Upper lobe of right lung (tissue), 1 donor: ENCODE results near the gene DLG2. TPM values are rescaled to one million over a fixed set of nuclear protein-coding genes. Genes with fewer than 3 reads are reported as not detected.

Experiments used
- ATAC-seq: fragments of 200-7000 bp; cut with Tn5 transposase; one replicate; pipeline ENCODE4 v1.9.1; 2020; ENCODE audit warnings: mild to moderate bottlenecking, moderate library complexity
- DNase-seq: peaks from one replicate; pipeline ENCODE4 v3.0.0-alpha.2; 2020
- H3K27ac ChIP-seq: fragments of 200-600 bp; one replicate; pipeline ENCODE4 v1.8.0; 2022
- H3K27me3 ChIP-seq: fragments of 200-600 bp; one replicate; pipeline ENCODE4 v1.8.0; 2022; ENCODE audit warnings: mild to moderate bottlenecking
- H3K36me3 ChIP-seq: fragments of 200-600 bp; one replicate; pipeline ENCODE4 v1.8.0; 2022
- H3K4me1 ChIP-seq: fragments of 200-600 bp; one replicate; pipeline ENCODE4 v1.8.0; 2022
- H3K4me3 ChIP-seq: fragments of 200-600 bp; one replicate; pipeline ENCODE4 v1.8.0; 2022; ENCODE audit warnings: mild to moderate bottlenecking
- H3K9me3 ChIP-seq: fragments of 200-600 bp; one replicate; pipeline ENCODE4 v1.8.0; 2022
- CTCF ChIP-seq: fragments of 200-600 bp; IDR thresholded peaks from one replicate; pipeline ENCODE4 v1.8.0; 2022; ENCODE audit warnings: antibody characterized with exemption
- intact Hi-C: fragments of 100-400 bp; cut with DNase I; formaldehyde crosslinking; loops from one replicate; pipeline ENCODE4 v1.11.0; 2022
- total RNA-seq: library from RNA; stranded (reverse); fragmentation: NEBNext Ultra II Directional; extraction: Animal tissue kit (Norgen Biotek cat#: 25700); gene quantifications from one replicate; pipeline ENCODE4 v1.2.1, GENCODE V29; 2021
- donor health status: DM: no; HTN: yes; CAD: no; lungs with severe emphysema.

The DLG2 gene
- total RNA-seq, 1 donor from 2014 or later: 9.7 TPM

GRCh38 chr11:84398017-84398626 lies 1229.0 kb downstream of the DLG2 start:
- no peak for TF ChIP-seq CTCF
- DNase-seq (no peak), ATAC-seq (no peak)
- no peaks in the 10 kb centered on the region for H3K36me3 ChIP-seq
- H3K27me3 ChIP-seq: no peaks in the 10 kb centered on the region
- no peak overlapping the region for H3K4me3 ChIP-seq
- intact Hi-C loops: no loop called here
- H3K27ac ChIP-seq: no peak overlapping the region
- no peaks in the 10 kb centered on the region for H3K4me1 ChIP-seq
- no peaks in the 10 kb centered on the region for H3K9me3 ChIP-seq

GRCh38 chr11:84396521-84396920 lies 1230.6 kb downstream of the DLG2 start:
- Histone ChIP-seq H3K4me3 (no peak overlapping the region), H3K27me3 (no peaks in the 10 kb centered on the region), H3K36me3 (no peaks in the 10 kb centered on the region), H3K4me1 (no peaks in the 10 kb centered on the region), H3K9me3 (no peaks in the 10 kb centered on the region), H3K27ac (no peak overlapping the region)
- intact Hi-C loops: no loop called here
- DNase-seq: no peak
- no peak for TF ChIP-seq CTCF
- no peak for ATAC-seq

- TF ChIP-seq CTCF: no peak
- no peaks in the 10 kb centered on the region for H3K9me3 ChIP-seq
- no peak overlapping the region for H3K27ac ChIP-seq
- no peaks in the 10 kb centered on the region for H3K36me3 ChIP-seq
- H3K4me3 ChIP-seq: no peak overlapping the region
- intact Hi-C loops: no loop called here
- ATAC-seq (no peak), DNase-seq (no peak)
- H3K27me3 ChIP-seq: no peaks in the 10 kb centered on the region
- H3K4me1 ChIP-seq: no peaks in the 10 kb centered on the region
These were observed 1236.6 kb downstream of the DLG2 start for GRCh38 chr11:84390441-84391078.

- no peak for DNase-seq
- no peak for TF ChIP-seq CTCF
- H3K27ac ChIP-seq: no peak overlapping the region
- H3K4me1 ChIP-seq: no peaks in the 10 kb centered on the region
- no peak overlapping the region for H3K4me3 ChIP-seq
- no peaks in the 10 kb centered on the region for H3K27me3 ChIP-seq
- no peaks in the 10 kb centered on the region for H3K36me3 ChIP-seq
- intact Hi-C loops: no loop called here
- ATAC-seq: no peak
- no peaks in the 10 kb centered on the region for H3K9me3 ChIP-seq
These were observed 1237.4 kb downstream of the DLG2 start for GRCh38 chr11:84389696-84390095.

GRCh38 chr11:84384731-84385130 lies 1242.4 kb downstream of the DLG2 start:
- H3K27me3 ChIP-seq: no peaks in the 10 kb centered on the region
- H3K4me1 ChIP-seq: no peaks in the 10 kb centered on the region
- peak; percentile 73 for ATAC-seq
- H3K36me3 ChIP-seq: no peaks in the 10 kb centered on the region
- no peak overlapping the region for H3K4me3 ChIP-seq
- no peaks in the 10 kb centered on the region for H3K9me3 ChIP-seq
- TF ChIP-seq CTCF: peak; percentile 80
- no peak overlapping the region for H3K27ac ChIP-seq
- intact Hi-C loops: no loop called here
- DNase-seq: no peak
